Smooth muscle cell (in vitro differentiated cells): ENCODE data around the gene CD99L2. TPM values are rescaled to one million over a fixed set of nuclear protein-coding genes. Genes with fewer than 3 reads are reported as not detected.

ENCODE experiments used
- DNase-seq: peaks from one replicate; lab custom pipeline; 2025; ENCODE audit not compliant: unreplicated experiment; lab: John Stamatoyannopoulos, UW
- H2AFZ ChIP-seq: fragments of 200-600 bp; sonication (generic); 2 replicates; pipeline ENCODE4 v1.6.0; 2016; ENCODE audit warnings: antibody characterized with exemption, low read depth, mild to moderate bottlenecking
- H3F3A ChIP-seq: fragments of 200-600 bp; sonication (generic); 2 replicates; pipeline ENCODE4 v1.6.0; 2017; ENCODE audit warnings: antibody characterized with exemption, low read depth
- H3K27ac ChIP-seq: fragments of 200-600 bp; sonication (generic); 2 replicates; pipeline ENCODE4 v1.5.1; 2016; ENCODE audit warnings: low read depth, mild to moderate bottlenecking
- H3K27me3 ChIP-seq: fragments of 200-600 bp; sonication (generic); 2 replicates; pipeline ENCODE4 v1.6.1; 2016; ENCODE audit warnings: low read depth, mild to moderate bottlenecking
- H3K36me3 ChIP-seq: fragments of 200-600 bp; sonication (generic); 2 replicates; pipeline ENCODE4 v1.5.1; 2016; ENCODE audit warnings: low read depth
- H3K4me1 ChIP-seq: fragments of 200-600 bp; sonication (generic); 2 replicates; pipeline ENCODE4 v1.5.1; 2016; ENCODE audit warnings: low read depth
- H3K4me2 ChIP-seq: fragments of 200-600 bp; sonication (generic); 2 replicates; pipeline ENCODE4 v1.6.0; 2016; ENCODE audit warnings: mild to moderate bottlenecking
- H3K4me3 ChIP-seq: fragments of 200-600 bp; sonication (generic); 2 replicates; pipeline ENCODE4 v1.5.1; 2016; ENCODE audit warnings: mild to moderate bottlenecking
- H3K79me2 ChIP-seq: fragments of 200-600 bp; sonication (generic); 2 replicates; pipeline ENCODE4 v1.6.0; 2016; ENCODE audit warnings: low read depth, mild to moderate bottlenecking
- H3K9ac ChIP-seq: fragments of 200-600 bp; sonication (generic); 2 replicates; pipeline ENCODE4 v1.6.0; 2016; ENCODE audit warnings: low read depth
- H3K9me3 ChIP-seq: fragments of 200-600 bp; sonication (generic); replicated peaks from 2 replicates; pipeline ENCODE4 v1.5.1; 2016; ENCODE audit warnings: low read depth
- H4K20me1 ChIP-seq: fragments of 200-600 bp; sonication (generic); 2 replicates; pipeline ENCODE4 v1.6.0; 2016; ENCODE audit warnings: low read depth
- WGBS: methylation state at CpG from one replicate; pipeline ENCODE4 v1.1.7; 2016; ENCODE audit warnings: low lambda C conversion rate; 5-methylcytosine and 5-hydroxymethylcytosine counted together
- polyA plus RNA-seq: library from polyadenylated mRNA; unstranded; fragments of >200 nt; fragmentation: Nextera tagmentation; extraction: Ambion mirVana; gene quantifications from 2 replicates; pipeline ENCODE4 v1.2.1, GENCODE V29; 2016
- total RNA-seq: library from RNA; depleted of rRNA; stranded (reverse); fragments of >200 nt; gene quantifications from 2 replicates; pipeline ENCODE4 v1.2.3, GENCODE V29; 2014
- TF ChIP-seq, protein P1 (sequence below): fragments of 200-600 bp; sonication (generic); IDR thresholded peaks from 2 replicates; pipeline ENCODE4 v1.5.1; 2017; ENCODE audit warnings: borderline replicate concordance, mild to moderate bottlenecking, antibody characterized with exemption; ENCODE audit not compliant: insufficient read depth, poor library complexity, severe bottlenecking

Gene CD99L2
- total and polyA plus RNA-seq, 2 experiments from 2014 or later: 43.7 to 44.6 TPM

DNA sequence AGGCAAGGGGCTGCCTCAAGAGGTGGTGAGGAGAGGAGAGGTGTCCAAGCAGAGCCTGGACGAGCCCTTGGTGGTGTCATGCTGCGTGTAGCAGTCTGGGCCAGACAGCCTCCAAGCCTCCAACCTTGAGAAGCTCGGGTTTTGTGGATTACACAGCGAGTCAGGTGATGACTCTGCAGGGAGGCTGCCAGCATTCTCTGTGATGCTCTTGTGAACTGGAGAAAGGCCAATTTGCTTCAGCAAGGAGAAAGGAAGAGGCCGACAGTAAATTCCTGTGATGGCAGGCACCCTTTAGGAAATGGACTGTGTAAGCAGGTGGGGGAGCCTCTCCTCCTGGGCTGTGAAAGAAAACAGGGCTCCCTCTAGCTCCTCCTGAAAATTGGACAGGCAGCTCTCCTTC is 36.0 kb upstream of the CD99L2 start:
- TF ChIP-seq, protein P1, sequence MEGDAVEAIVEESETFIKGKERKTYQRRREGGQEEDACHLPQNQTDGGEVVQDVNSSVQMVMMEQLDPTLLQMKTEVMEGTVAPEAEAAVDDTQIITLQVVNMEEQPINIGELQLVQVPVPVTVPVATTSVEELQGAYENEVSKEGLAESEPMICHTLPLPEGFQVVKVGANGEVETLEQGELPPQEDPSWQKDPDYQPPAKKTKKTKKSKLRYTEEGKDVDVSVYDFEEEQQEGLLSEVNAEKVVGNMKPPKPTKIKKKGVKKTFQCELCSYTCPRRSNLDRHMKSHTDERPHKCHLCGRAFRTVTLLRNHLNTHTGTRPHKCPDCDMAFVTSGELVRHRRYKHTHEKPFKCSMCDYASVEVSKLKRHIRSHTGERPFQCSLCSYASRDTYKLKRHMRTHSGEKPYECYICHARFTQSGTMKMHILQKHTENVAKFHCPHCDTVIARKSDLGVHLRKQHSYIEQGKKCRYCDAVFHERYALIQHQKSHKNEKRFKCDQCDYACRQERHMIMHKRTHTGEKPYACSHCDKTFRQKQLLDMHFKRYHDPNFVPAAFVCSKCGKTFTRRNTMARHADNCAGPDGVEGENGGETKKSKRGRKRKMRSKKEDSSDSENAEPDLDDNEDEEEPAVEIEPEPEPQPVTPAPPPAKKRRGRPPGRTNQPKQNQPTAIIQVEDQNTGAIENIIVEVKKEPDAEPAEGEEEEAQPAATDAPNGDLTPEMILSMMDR: no peak
- no peaks in the 10 kb centered on the region for H3K79me2 ChIP-seq
- no peaks in the 10 kb centered on the region for H3K9me3 ChIP-seq
- H3K27me3 ChIP-seq: no peaks in the 10 kb centered on the region
- H3K9ac ChIP-seq: no peak overlapping the region
- H3K27ac ChIP-seq: no peak overlapping the region
- no peaks in the 10 kb centered on the region for H3K4me1 ChIP-seq
- H4K20me1 ChIP-seq: no peaks in the 10 kb centered on the region
- DNase-seq: no peak
- H3K4me3 ChIP-seq: no peak overlapping the region
- H2AFZ ChIP-seq: no peak overlapping the region
- H3F3A ChIP-seq: no peaks in the 10 kb centered on the region
- no peak overlapping the region for H3K4me2 ChIP-seq
- 28% methylated on average over 5 of the region's 5 CpGs for whole genome bisulfite sequencing
- H3K36me3 ChIP-seq: no peaks in the 10 kb centered on the region

DNA sequence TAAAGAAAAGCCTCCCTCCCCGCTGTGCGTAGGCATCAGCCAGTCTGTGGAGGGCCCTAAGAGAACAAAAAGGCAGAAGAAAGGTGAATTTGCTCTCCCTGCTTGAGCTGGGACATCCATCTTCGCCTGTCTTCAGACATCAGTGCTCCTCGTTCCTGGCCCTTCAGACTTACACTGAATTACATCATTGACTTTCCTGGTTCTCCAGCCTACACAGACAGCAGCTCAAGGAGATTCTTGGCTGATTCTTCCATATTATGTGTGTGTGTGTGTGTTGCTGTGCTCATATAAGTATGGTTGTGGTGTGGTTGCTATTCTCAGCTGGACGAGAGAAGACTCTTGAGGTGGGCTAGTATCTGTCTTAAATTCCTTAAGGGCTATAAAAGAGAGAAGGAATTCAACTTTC is 35.5 kb upstream of the CD99L2 start:
- no peak overlapping the region for H3K9ac ChIP-seq
- no peaks in the 10 kb centered on the region for H4K20me1 ChIP-seq
- no peaks in the 10 kb centered on the region for H3K36me3 ChIP-seq
- no peaks in the 10 kb centered on the region for H3K9me3 ChIP-seq
- H3K27me3 ChIP-seq: no peaks in the 10 kb centered on the region
- no peak for DNase-seq
- H3K4me2 ChIP-seq: no peak overlapping the region
- H3F3A ChIP-seq: no peaks in the 10 kb centered on the region
- no peak overlapping the region for H2AFZ ChIP-seq
- H3K79me2 ChIP-seq: no peaks in the 10 kb centered on the region
- TF ChIP-seq, protein P1: no peak
- H3K27ac ChIP-seq: no peak overlapping the region
- no peak overlapping the region for H3K4me3 ChIP-seq
- no peaks in the 10 kb centered on the region for H3K4me1 ChIP-seq
- WGBS: 60% methylated on average over 5 of the region's 5 CpGs

DNA sequence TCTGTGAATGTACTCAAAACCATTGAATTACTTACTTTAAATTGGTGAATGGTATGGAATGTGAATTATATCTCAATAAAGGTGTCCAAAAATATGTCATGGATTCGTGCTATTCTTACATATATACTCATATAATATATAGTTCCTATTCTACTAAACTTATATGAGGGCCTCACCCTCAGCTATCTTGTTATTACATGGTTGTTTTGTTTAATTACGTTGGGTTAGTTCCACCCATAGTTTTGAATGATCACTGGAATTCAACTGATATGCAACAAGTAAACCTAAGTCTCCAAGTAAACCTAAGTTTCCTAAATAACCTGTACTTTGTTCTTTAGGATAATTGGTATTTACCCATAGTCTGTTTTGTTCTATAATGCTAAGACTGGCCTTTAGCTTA is 30.6 kb upstream of the CD99L2 start:
- DNase-seq: no peak
- 88% methylated on average over 2 of the region's 2 CpGs for WGBS
- H3F3A ChIP-seq: no peaks in the 10 kb centered on the region
- no peak overlapping the region for H3K4me3 ChIP-seq
- H3K36me3 ChIP-seq: no peaks in the 10 kb centered on the region
- no peak overlapping the region for H3K9ac ChIP-seq
- no peaks in the 10 kb centered on the region for H3K79me2 ChIP-seq
- H3K9me3 ChIP-seq: no peaks in the 10 kb centered on the region
- no peak overlapping the region for H3K27ac ChIP-seq
- no peak overlapping the region for H3K4me2 ChIP-seq
- TF ChIP-seq, protein P1: no peak
- H3K27me3 ChIP-seq: no peaks in the 10 kb centered on the region
- no peaks in the 10 kb centered on the region for H4K20me1 ChIP-seq
- no peaks in the 10 kb centered on the region for H3K4me1 ChIP-seq
- no peak overlapping the region for H2AFZ ChIP-seq

DNA sequence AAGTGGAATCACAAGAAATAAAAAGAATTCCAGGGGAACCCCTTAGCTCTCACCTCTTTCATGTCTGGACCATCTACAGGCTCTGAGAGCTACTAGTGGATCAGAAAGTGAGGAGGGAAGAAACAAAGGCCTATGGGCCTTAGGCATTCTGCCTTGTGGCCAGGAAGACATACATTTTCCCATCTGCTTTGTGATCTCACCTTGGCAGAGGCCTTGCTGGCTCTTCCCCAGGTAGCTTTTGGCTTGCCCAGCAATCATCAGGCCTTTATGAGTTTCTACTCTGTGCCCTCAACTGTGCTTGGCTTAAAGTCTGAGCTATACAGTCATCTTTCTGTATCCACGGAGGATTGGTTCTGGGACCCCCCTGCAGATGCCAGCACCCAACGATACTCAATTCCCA is 28.3 kb upstream of the CD99L2 start:
- Histone ChIP-seq H3F3A (no peaks in the 10 kb centered on the region), H3K27ac (no peak overlapping the region), H3K4me2 (no peak overlapping the region), H3K79me2 (no peaks in the 10 kb centered on the region), H3K27me3 (no peaks in the 10 kb centered on the region), H3K36me3 (no peaks in the 10 kb centered on the region), H3K4me1 (no peaks in the 10 kb centered on the region), H3K9me3 (no peaks in the 10 kb centered on the region), H3K9ac (no peak overlapping the region), H4K20me1 (no peaks in the 10 kb centered on the region), H3K4me3 (no peak overlapping the region), H2AFZ (no peak overlapping the region)
- TF ChIP-seq, protein P1: no peak
- DNase-seq: no peak
- WGBS: 89% methylated on average over 2 of the region's 2 CpGs
